H1 (cell line): Measurements from ENCODE around the gene GRIP1. TPM values are rescaled to one million over a fixed set of nuclear protein-coding genes. Genes with fewer than 3 reads are reported as not detected.

Experiments
- CTCF ChIA-PET: fragments of 300-600 bp; sonication (Branson Sonifier 250); formaldehyde crosslinking; loops from one replicate; lab custom pipeline; 2021; ENCODE audit not compliant: partially characterized antibody; lab: Charles Lee
- POLR2A ChIA-PET: fragments of 300-600 bp; sonication (Branson Sonifier 250); formaldehyde crosslinking; loops from one replicate; lab custom pipeline; 2021; ENCODE audit warnings: inconsistent platforms; ENCODE audit not compliant: partially characterized antibody; lab: Charles Lee
- DNase-seq, 2 experiments: peaks; one replicate each; pipeline versions ENCODE4 v3.0.0 to v3.0.0-alpha.2; 2010 to 2022; ENCODE audit warnings: low spot score in 2 of 2, low read depth in 1 of 2, mixed read lengths in 1 of 2
- FAIRE-seq: peaks from 2 replicates; lab custom pipeline; 2011; peaks lifted over from hg19 to GRCh38; lab: Jason Lieb, UNC
- H2AFZ ChIP-seq: 2 replicates; pipeline ENCODE4 v1.8.1; 2012; ENCODE audit warnings: low read length, inconsistent platforms
- H2AK5ac ChIP-seq: 2 replicates; pipeline ENCODE4 v1.6.1; 2013; ENCODE audit warnings: low read depth, low read length
- H2BK120ac ChIP-seq: replicated peaks from 2 replicates; pipeline ENCODE3; 2013; ENCODE audit warnings: low read depth, low read length, inconsistent platforms
- H2BK12ac ChIP-seq: 2 replicates; pipeline ENCODE4 v1.6.1; 2013; ENCODE audit warnings: low read depth, low read length
- H2BK15ac ChIP-seq: 2 replicates; pipeline ENCODE4 v1.6.1; 2013; ENCODE audit warnings: low read length
- H2BK20ac ChIP-seq: 2 replicates; pipeline ENCODE4 v1.6.1; 2013; ENCODE audit warnings: low read length
- H2BK5ac ChIP-seq: 2 replicates; pipeline ENCODE4 v1.6.1; 2013; ENCODE audit warnings: low read depth, low read length
- H3K14ac ChIP-seq: 2 replicates; pipeline ENCODE4 v1.6.1; 2013; ENCODE audit warnings: inconsistent platforms; ENCODE audit not compliant: insufficient read length
- H3K18ac ChIP-seq: 2 replicates; pipeline ENCODE4 v1.6.1; 2013; ENCODE audit warnings: low read length; ENCODE audit errors: extremely low read depth
- H3K23ac ChIP-seq: 2 replicates; pipeline ENCODE4 v1.6.1; 2013; ENCODE audit warnings: inconsistent platforms; ENCODE audit not compliant: insufficient read length
- H3K23me2 ChIP-seq: 2 replicates; pipeline ENCODE4 v1.6.1; 2013; ENCODE audit warnings: low read depth, low read length
- H3K27ac ChIP-seq: 2 replicates; pipeline ENCODE4 v1.6.1; 2011; ENCODE audit warnings: low read depth, low read length, inconsistent platforms
- H3K27me3 ChIP-seq, 4 experiments: replicated peaks in 1 of 4; 1 replicate in 1 of 4; 2 replicates in 3 of 4; pipeline versions ENCODE4 v1.6.1 to v1.8.1; 2011 to 2013; ENCODE audit warnings: low read length in 3 of 4, mild to moderate bottlenecking in 3 of 4, inconsistent platforms in 2 of 4, mixed read lengths in 2 of 4, moderate library complexity in 1 of 4; ENCODE audit not compliant: control insufficient read depth in 3 of 4, insufficient read depth in 3 of 4; ENCODE audit errors: extremely low read depth in 1 of 4
- H3K36me3 ChIP-seq, 4 experiments: 2 replicates each; pipeline versions ENCODE4 v1.6.1 to v1.8.1; 2011 to 2013; ENCODE audit warnings: mild to moderate bottlenecking in 4 of 4, low read length in 3 of 4, moderate library complexity in 2 of 4, control low read depth in 1 of 4, inconsistent platforms in 1 of 4; ENCODE audit not compliant: insufficient read depth in 4 of 4, control insufficient read depth in 2 of 4
- H3K4ac ChIP-seq: replicated peaks from 2 replicates; pipeline ENCODE3; 2013; ENCODE audit warnings: low read length, low read depth, mixed read lengths, inconsistent platforms; ENCODE audit not compliant: insufficient read length
- H3K4me1 ChIP-seq, 4 experiments: replicated peaks in 1 of 4; 1 replicate in 1 of 4; 2 replicates in 3 of 4; pipeline versions ENCODE4 v1.6.1 to v1.8.1; 2011 to 2013; ENCODE audit warnings: low read length in 3 of 4, inconsistent platforms in 2 of 4, mixed read lengths in 1 of 4; ENCODE audit not compliant: insufficient read depth in 4 of 4, control insufficient read depth in 3 of 4
- H3K4me2 ChIP-seq, 2 experiments: 2 replicates each; pipeline versions ENCODE4 v1.6.1 to v1.8.1; 2011 to 2013; ENCODE audit warnings: low read depth in 2 of 2, low read length in 2 of 2, control low read depth in 1 of 2, inconsistent platforms in 1 of 2, mild to moderate bottlenecking in 1 of 2; ENCODE audit not compliant: insufficient read depth in 1 of 2
- H3K4me3 ChIP-seq, 4 experiments: fragments of 200-600, 300-600 bp in 1 of 4; sonication (generic), shearing (Covaris generic), sonication (Bioruptor Twin) in 1 of 4; 2 replicates each; pipeline versions ENCODE4 v1.5.1 to v1.8.1; 2011 to 2016; ENCODE audit warnings: low read length in 4 of 4, low read depth in 3 of 4, control low read depth in 2 of 4, inconsistent platforms in 2 of 4, mild to moderate bottlenecking in 2 of 4, mixed read lengths in 1 of 4, moderate library complexity in 1 of 4; ENCODE audit not compliant: insufficient read depth in 2 of 4; ENCODE audit errors: extremely low read depth in 1 of 4
- H3K56ac ChIP-seq: replicated peaks from 2 replicates; pipeline ENCODE3; 2013; ENCODE audit warnings: low read depth, mild to moderate bottlenecking, mixed read lengths, low read length, inconsistent platforms; ENCODE audit not compliant: insufficient read length
- H3K79me1 ChIP-seq: 2 replicates; pipeline ENCODE4 v1.6.1; 2013; ENCODE audit warnings: low read depth, low read length, control low read depth
- H3K79me2 ChIP-seq, 2 experiments: 2 replicates each; pipeline versions ENCODE4 v1.6.1 to v1.8.1; 2012 to 2013; ENCODE audit warnings: low read length in 2 of 2, mild to moderate bottlenecking in 2 of 2, inconsistent platforms in 1 of 2; ENCODE audit not compliant: insufficient read depth in 2 of 2, control insufficient read depth in 1 of 2
- H3K9ac ChIP-seq, 4 experiments: replicated peaks in 1 of 4; 1 replicate in 1 of 4; 2 replicates in 3 of 4; pipeline versions ENCODE4 v1.6.1 to v1.8.1; 2011 to 2013; ENCODE audit warnings: low read depth in 3 of 4, low read length in 3 of 4, control low read depth in 2 of 4, mild to moderate bottlenecking in 2 of 4, moderate library complexity in 2 of 4, inconsistent platforms in 1 of 4; ENCODE audit errors: extremely low read depth in 1 of 4
- H3K9me3 ChIP-seq, 2 experiments: 2 replicates each; pipeline versions ENCODE4 v1.6.1 to v1.8.1; 2012 to 2013; ENCODE audit warnings: mild to moderate bottlenecking in 2 of 2, moderate library complexity in 2 of 2, control low read depth in 1 of 2, inconsistent platforms in 1 of 2, low read depth in 1 of 2, low read length in 1 of 2, mixed read lengths in 1 of 2; ENCODE audit not compliant: insufficient read depth in 2 of 2
- H4K20me1 ChIP-seq, 2 experiments: replicated peaks in 1 of 2; 2 replicates each; pipeline versions ENCODE3 to v1.8.1; 2011 to 2013; ENCODE audit warnings: inconsistent platforms in 2 of 2, low read length in 2 of 2, mild to moderate bottlenecking in 1 of 2; ENCODE audit not compliant: insufficient read depth in 2 of 2, control insufficient read depth in 1 of 2
- H4K5ac ChIP-seq: 2 replicates; pipeline ENCODE4 v1.6.1; 2013; ENCODE audit warnings: low read length, low read depth, mixed read lengths, inconsistent platforms; ENCODE audit not compliant: insufficient read length
- H4K8ac ChIP-seq: 2 replicates; pipeline ENCODE4 v1.8.0; 2013; ENCODE audit warnings: mild to moderate bottlenecking, moderate library complexity, low read length, inconsistent platforms; ENCODE audit not compliant: insufficient read depth; ENCODE audit errors: extremely low read depth
- H4K91ac ChIP-seq: replicated peaks from 2 replicates; pipeline ENCODE3; 2013; ENCODE audit warnings: low read length, mixed read lengths, inconsistent platforms; ENCODE audit not compliant: insufficient read length
- BACH1 ChIP-seq: IDR thresholded peaks from 2 replicates; pipeline ENCODE4 v1.6.1; 2012; ENCODE audit warnings: low read length, improper control_type of control experiment
- CTBP2 ChIP-seq: IDR thresholded peaks from 2 replicates; pipeline ENCODE4 v1.7.0; 2011; ENCODE audit warnings: borderline replicate concordance, mild to moderate bottlenecking, moderate library complexity, mixed read lengths, low read length; ENCODE audit not compliant: insufficient read depth, insufficient read length
- EZH2 ChIP-seq: fragments of 200-600 bp; sonication (generic); IDR thresholded peaks from 2 replicates; pipeline ENCODE4 v1.7.1; 2012; ENCODE audit warnings: low read depth, mild to moderate bottlenecking, moderate library complexity, low read length, inconsistent platforms; ENCODE audit not compliant: severe bottlenecking
- JUN ChIP-seq: IDR thresholded peaks from 2 replicates; pipeline ENCODE4 v1.6.1; 2011; ENCODE audit warnings: low read depth, mild to moderate bottlenecking, improper control_type of control experiment, low read length
- PHF8 ChIP-seq: fragments of 200-600 bp; sonication (generic); conservative IDR thresholded peaks from 2 replicates; pipeline ENCODE4 v1.7.1; 2012; ENCODE audit warnings: low read depth, mild to moderate bottlenecking, inconsistent platforms, low read length, moderate library complexity
- SAP30 ChIP-seq: fragments of 300-600 bp; sonication (generic); IDR thresholded peaks from 2 replicates; pipeline ENCODE4 v1.7.1; 2012; ENCODE audit warnings: low read length, moderate library complexity, mild to moderate bottlenecking, inconsistent platforms; ENCODE audit not compliant: insufficient read depth, insufficient replicate concordance
- SIN3A ChIP-seq, 2 experiments: IDR thresholded peaks in 1 of 2; conservative IDR thresholded peaks in 1 of 2; 2 replicates each; pipeline ENCODE4 v1.6.1; 2011 to 2012; ENCODE audit warnings: low read length in 2 of 2, improper control_type of control experiment in 1 of 2, low read depth in 1 of 2, mild to moderate bottlenecking in 1 of 2
- SP1 ChIP-seq: IDR thresholded peaks from 2 replicates; pipeline ENCODE4 v1.6.1; 2011; ENCODE audit warnings: low read depth, low read length
- TAF7 ChIP-seq: optimal IDR thresholded peaks from 2 replicates; pipeline ENCODE3; 2011; ENCODE audit warnings: low read depth, mild to moderate bottlenecking, inconsistent platforms, low read length, moderate library complexity, borderline replicate concordance
- WGBS, 2 experiments: shearing (Covaris generic) in 1 of 2; methylation state at CpG; one replicate each; pipeline versions ENCODE4 v1.1.6 to v1.1.7; 2013 to 2015; ENCODE audit warnings: low lambda C conversion rate in 2 of 2, mixed read lengths in 2 of 2, inconsistent platforms in 1 of 2, low coverage in 1 of 2, missing lambda C conversion rate in 1 of 2; ENCODE audit not compliant: insufficient replicate concordance in 2 of 2, insufficient coverage in 1 of 2, insufficient read length in 1 of 2; ENCODE audit errors: extremely low coverage in 1 of 2, missing lambda C conversion rate in 1 of 2; 5-methylcytosine and 5-hydroxymethylcytosine counted together
- polyA plus RNA-seq, 7 experiments: library from polyadenylated mRNA; depleted of rRNA in 3 of 7; stranded (reverse) in 5 of 7; unstranded in 2 of 7; fragments of >200 nt in 5 of 7; fragments of 200-250 nt in 2 of 7; gene quantifications; 1 replicate in 5 of 7; 2 replicates in 1 of 7; 4 replicates in 1 of 7; pipeline versions ENCODE4 v1.2.1 to v1.2.3, GENCODE V29; 2011 to 2013; ENCODE audit warnings: missing spikeins in 2 of 7, mixed read lengths in 2 of 7
- total RNA-seq: library from RNA; stranded (reverse); fragmentation: NEBNext Ultra II Directional; extraction: Animal tissue kit (Norgen Biotek cat#: 25700); gene quantifications from 2 replicates; pipeline ENCODE4 v1.2.1, GENCODE V29; 2021
- TF ChIP-seq, protein P1 (sequence below): IDR thresholded peaks from 2 replicates; pipeline ENCODE4 v1.6.1; 2012; ENCODE audit warnings: inconsistent platforms

The GRIP1 gene
- total and polyA plus RNA-seq, 2 of the 8 experiments (the other 6 are each of a cell fraction or from before 2014, with no cell fraction given): 4.5 to 27.3 TPM

DNA sequence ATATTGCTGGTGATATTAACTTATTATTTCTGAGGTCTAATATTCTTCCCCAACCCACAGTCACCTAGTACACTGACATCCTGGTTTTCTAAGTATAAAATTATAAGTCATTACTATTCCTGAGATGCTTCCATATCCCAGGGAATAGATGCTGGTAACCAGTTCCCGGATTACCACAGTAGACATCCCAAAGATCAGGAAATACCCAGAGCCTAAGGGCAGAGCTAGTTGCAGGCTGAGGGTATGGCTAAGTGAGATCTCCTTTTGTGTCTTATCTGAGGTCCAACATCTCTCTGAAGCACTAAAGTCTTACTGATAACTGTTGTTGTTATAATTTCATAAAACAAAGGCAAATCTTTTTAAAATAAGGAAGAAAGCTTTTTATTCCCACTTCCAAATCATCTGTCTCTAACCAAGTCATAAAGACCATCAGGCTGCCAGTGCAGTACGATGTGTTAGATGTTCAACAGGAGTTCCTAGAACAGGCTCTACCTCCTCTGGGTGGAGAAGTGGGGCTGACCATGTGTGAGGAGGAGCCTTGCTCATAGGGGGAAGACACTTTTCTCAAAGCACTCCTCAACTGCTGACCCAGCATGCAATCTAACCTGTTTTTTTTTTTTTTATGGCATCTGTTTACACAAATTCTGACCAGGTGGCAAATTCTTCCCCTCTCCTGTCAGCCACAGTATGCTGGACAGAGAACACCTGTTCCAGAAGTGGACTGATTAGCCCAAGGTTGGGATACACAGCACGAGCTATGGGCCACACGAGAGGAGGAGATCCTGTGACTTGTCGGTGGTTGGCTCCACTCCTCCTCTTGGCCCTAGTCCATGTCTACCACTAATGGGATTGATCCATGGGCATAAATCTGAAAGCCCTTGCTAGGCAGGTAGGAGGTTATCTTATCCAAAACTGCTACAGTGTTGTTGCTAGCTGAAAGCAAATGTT is 16.1 kb upstream of the GRIP1 start:
- H2AK5ac ChIP-seq: no peak overlapping the region
- H3K79me2 ChIP-seq: no peaks in the 10 kb centered on the region
- H4K91ac ChIP-seq: no peak overlapping the region
- WGBS, 2 experiments: 96% methylated on average over 5 of the region's 5 CpGs; no CpG with 5 or more reads in 1 of the 2 experiments
- H3K27ac ChIP-seq: no peak overlapping the region
- H4K20me1 ChIP-seq: no peaks in the 10 kb centered on the region
- no peak overlapping the region for H3K9ac ChIP-seq
- no peak for DNase-seq
- no peak overlapping the region for H3K4me2 ChIP-seq
- no peak overlapping the region for H2AFZ ChIP-seq
- no peak overlapping the region for H3K18ac ChIP-seq
- POLR2A ChIA-PET: interaction anchor here (0.8 kb wide), 1 partner anchor 16 kb away, joined by 3 read pairs; the partner anchor contains the start of gene GRIP1
- H4K5ac ChIP-seq: no peak overlapping the region
- H3K27me3 ChIP-seq: no peaks in the 10 kb centered on the region; a peak in 1 of 7 replicates
- no peak overlapping the region for H3K4ac ChIP-seq
- H2BK15ac ChIP-seq: no peak overlapping the region
- H2BK20ac ChIP-seq: no peak overlapping the region
- H3K4me1 ChIP-seq: peaks cover 0 to 3% (median under 1%) of the 10 kb centered on the region in 4 experiments; a peak in 2 of 7 replicates
- no peak overlapping the region for H4K8ac ChIP-seq
- no peaks in the 10 kb centered on the region for H3K36me3 ChIP-seq
- no peaks in the 10 kb centered on the region for H3K79me1 ChIP-seq
- H3K14ac ChIP-seq: no peak overlapping the region
- H3K4me3 ChIP-seq: no peak overlapping the region
- no peak overlapping the region; the same call in 1 of the 2 replicates for H2BK5ac ChIP-seq
- no peak overlapping the region for H2BK12ac ChIP-seq
- no peaks in the 10 kb centered on the region for H3K9me3 ChIP-seq
- no peaks in the 10 kb centered on the region; the same call in none of the 2 replicates for H3K23me2 ChIP-seq
- H3K56ac ChIP-seq: no peak overlapping the region
- CTCF ChIA-PET: interaction anchor here (0.6 to 8.3 kb wide), 25 partner anchors 7 to 1963 kb away, joined by 3 to 72 read pairs (median 4); partner anchors contain the start of gene GRIP1
- H3K23ac ChIP-seq: no peak overlapping the region
- H2BK120ac ChIP-seq: no peak overlapping the region
- FAIRE-seq: no peak
- TF ChIP-seq SIN3A (conservative IDR thresholded peaks at IDR 0.05 in 1 of 2, IDR thresholded peaks at IDR 0.05 in 1 of 2; ENCODE audit: low read depth in 1 of 2, low read length in 2 of 2): no peak
- TF ChIP-seq, protein P1, sequence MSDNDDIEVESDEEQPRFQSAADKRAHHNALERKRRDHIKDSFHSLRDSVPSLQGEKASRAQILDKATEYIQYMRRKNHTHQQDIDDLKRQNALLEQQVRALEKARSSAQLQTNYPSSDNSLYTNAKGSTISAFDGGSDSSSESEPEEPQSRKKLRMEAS: no peak
- TF ChIP-seq BACH1: no peak
- no peak for TF ChIP-seq SP1
- TF ChIP-seq SAP30: no peak
- TF ChIP-seq PHF8: no peak
- TF ChIP-seq JUN: no peak
- TF ChIP-seq TAF7: no peak
- no peak for TF ChIP-seq CTBP2
- TF ChIP-seq EZH2: no peak
